Psoas muscle (tissue), 8 donors: ENCODE data around the gene BCKDHA. TPM values are rescaled to one million over a fixed set of nuclear protein-coding genes. Genes with fewer than 3 reads are reported as not detected.

Experiments
- ATAC-seq, 4 donors: fragments of 200-7000 bp; cut with Tn5 transposase; one replicate each; pipeline ENCODE4 v1.9.1; 2020; ENCODE audit warnings: moderate library complexity in 3 of 4, mild to moderate bottlenecking in 2 of 4
- DNase-seq, 2 donors: peaks; one replicate each; pipeline ENCODE4 v3.0.0-alpha.2; 2020
- H3K27ac ChIP-seq: fragments of 200-600 bp; one replicate; pipeline ENCODE4 v1.8.0; 2022
- H3K27me3 ChIP-seq, 3 donors: fragments of 200-600 bp in 1 of 3; one replicate each; pipeline versions ENCODE4 v1.6.1 to v1.8.0; 2013 to 2022; ENCODE audit warnings: low read length in 2 of 3, mild to moderate bottlenecking in 2 of 3, moderate library complexity in 1 of 3; ENCODE audit not compliant: insufficient read depth in 3 of 3
- H3K36me3 ChIP-seq, 2 donors: fragments of 200-600 bp in 1 of 2; one replicate each; pipeline versions ENCODE4 v1.6.1 to v1.8.0; 2013 to 2022; ENCODE audit warnings: low read depth in 1 of 2, mild to moderate bottlenecking in 1 of 2, moderate library complexity in 1 of 2; ENCODE audit not compliant: insufficient read depth in 1 of 2
- H3K4me1 ChIP-seq: fragments of 200-600 bp; one replicate; pipeline ENCODE4 v1.8.0; 2022
- H3K4me3 ChIP-seq: fragments of 200-600 bp; one replicate; pipeline ENCODE4 v1.8.0; 2022; ENCODE audit warnings: mild to moderate bottlenecking
- H3K9me3 ChIP-seq: fragments of 200-600 bp; one replicate; pipeline ENCODE4 v1.8.0; 2022
- CTCF ChIP-seq: fragments of 200-600 bp; IDR thresholded peaks from one replicate; pipeline ENCODE4 v1.8.0; 2022; ENCODE audit warnings: antibody characterized with exemption
- WGBS, 3 donors: extraction: QIAGEN DNeasy Blood & Tissue Kit; methylation state at CpG; one replicate each; pipeline versions ENCODE4 v1.1.6 to v1.1.7; 2013; 5-methylcytosine and 5-hydroxymethylcytosine counted together
- intact Hi-C, 2 donors: fragments of 100-400 bp; cut with DNase I; formaldehyde crosslinking; loops; one replicate each; pipeline versions ENCODE4 v1.11.0 to v1.14.2; 2022
- polyA plus RNA-seq, 3 donors: library from polyadenylated mRNA; stranded (reverse); fragments of 200-250 nt; gene quantifications; one replicate each; pipeline ENCODE4 v1.2.3, GENCODE V29; 2013
- total RNA-seq, 4 donors: library from RNA; stranded (reverse); fragmentation: NEBNext Ultra II Directional in 2 of 4; extraction: Animal tissue kit (Norgen Biotek cat#: 25700) in 2 of 4; gene quantifications; one replicate each; pipeline versions ENCODE4 v1.2.1 to v1.2.4, GENCODE V29; 2021 to 2023
- donor health status: healthy with polysubstance abuse.
- donor health status: DM: no; HTN: no; CAD: no; lungs with moderate emphysema.
- donor health status: Bipolar disorder and iron deficiency.
- donor health status: healthy.
- donor health status: DM: yes; HTN: yes; CAD: no.
- donor health status: DM: no; HTN: no; CAD: no.
- donor health status: DM: no; HTN: no; CAD: no.
- donor health status: DM: yes; HTN: yes; CAD: no.

The BCKDHA gene
- total and polyA plus RNA-seq, 7 donors, result 31.5 to 58.8 (median 43.3) TPM

DNA sequence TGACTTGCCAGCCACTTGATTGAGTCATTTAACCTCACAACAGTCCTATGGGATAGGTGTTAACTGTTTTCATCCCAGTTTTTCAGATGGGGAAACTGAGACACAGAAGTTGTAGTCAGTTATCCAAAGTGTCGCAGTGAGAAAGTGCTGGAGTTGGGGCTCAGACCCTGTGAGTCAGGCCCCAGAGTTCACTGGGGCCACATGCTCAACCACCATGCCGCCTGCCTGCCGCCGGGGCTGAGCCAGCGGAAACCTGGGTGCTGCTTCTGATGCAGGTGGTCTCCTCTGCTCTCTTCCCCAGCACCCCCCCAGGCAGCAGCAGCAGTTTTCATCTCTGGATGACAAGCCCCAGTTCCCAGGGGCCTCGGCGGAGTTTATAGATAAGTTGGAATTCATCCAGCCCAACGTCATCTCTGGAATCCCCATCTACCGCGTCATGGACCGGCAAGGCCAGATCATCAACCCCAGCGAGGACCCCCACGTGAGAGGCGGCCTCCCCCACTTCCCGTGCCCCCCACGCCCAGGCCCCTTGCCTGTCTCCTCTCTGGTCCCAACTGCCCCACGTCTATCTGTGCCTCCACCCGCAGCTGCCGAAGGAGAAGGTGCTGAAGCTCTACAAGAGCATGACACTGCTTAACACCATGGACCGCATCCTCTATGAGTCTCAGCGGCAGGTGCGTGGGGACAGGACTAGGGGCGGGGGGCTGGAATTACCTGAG, 12.9 kb downstream of the BCKDHA start:
- Histone ChIP-seq H3K4me3 (no peak overlapping the region), H3K27me3 (no peaks in the 10 kb centered on the region), H3K36me3 (peaks cover 0 to 35% of the 10 kb centered on the region in 2 donors), H3K27ac (peak overlapping the region; percentile 78), H3K4me1 (peaks cover 60% of the 10 kb centered on the region), H3K9me3 (no peaks in the 10 kb centered on the region)
- DNase-seq (no peak), ATAC-seq (no peak)
- 86 to 87% (median 87%) methylated on average over 23 of the region's 23 CpGs for WGBS, 3 donors
- intact Hi-C loops, result no loop called here
- TF ChIP-seq CTCF, result no peak

DNA sequence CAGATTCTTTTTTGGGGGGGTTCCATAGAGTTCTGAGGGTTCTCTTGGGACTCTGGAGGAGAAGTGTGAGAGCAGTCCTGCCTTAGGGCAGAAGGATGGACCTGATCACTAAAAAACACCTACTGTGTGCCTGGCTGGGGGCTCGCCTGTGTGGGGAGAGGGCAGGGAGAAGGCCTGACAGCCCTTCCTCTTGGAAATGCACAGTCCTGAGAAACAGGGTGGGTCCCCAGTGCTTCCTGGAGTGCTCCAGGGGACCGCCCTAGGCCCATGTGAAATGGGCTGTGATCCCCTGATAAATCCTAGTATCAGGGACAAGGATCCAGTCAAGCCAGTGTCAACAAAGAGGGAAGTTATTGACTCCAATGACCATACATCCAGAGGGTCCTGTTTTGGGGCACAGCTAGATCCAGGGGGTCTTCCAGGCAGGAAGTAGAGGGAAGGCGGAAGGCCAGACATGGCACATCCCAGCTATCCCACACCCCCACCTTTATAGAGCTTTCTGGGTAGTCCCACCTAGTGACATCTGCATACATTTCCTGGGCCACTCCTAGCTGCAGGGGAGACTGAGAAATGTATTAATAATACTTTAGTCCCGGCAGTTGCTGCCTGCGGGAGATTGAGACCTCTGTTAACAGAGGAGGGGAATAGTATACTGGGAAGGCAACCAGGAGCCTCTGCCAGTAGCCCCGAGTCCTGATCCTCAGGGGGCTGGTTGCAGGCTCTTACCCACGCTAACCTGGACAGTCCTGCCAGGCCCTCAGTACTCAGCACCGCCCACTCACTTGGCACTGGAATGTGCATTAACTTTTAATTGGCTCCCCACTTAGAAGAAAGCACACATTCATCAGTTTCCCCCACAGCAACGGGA, 13.7 kb downstream of the BCKDHA start:
- WGBS, 3 donors, result 35 to 47% (median 47%) methylated on average over 9 of the region's 9 CpGs

GRCh38 chr19:41411968-41412265, 14.3 kb downstream of the BCKDHA start:
- peaks cover 60% of the 10 kb centered on the region for H3K4me1 ChIP-seq
- H3K36me3 ChIP-seq, result peaks cover 0 to 37% of the 10 kb centered on the region in 2 donors
- H3K9me3 ChIP-seq, result no peaks in the 10 kb centered on the region
- no peaks in the 10 kb centered on the region for H3K27me3 ChIP-seq
- 17 to 41% (median 32%) methylated on average over 11 of the region's 11 CpGs for WGBS, 3 donors
- ATAC-seq (peak; percentile 67 to 80 (median 73)), DNase-seq (peak; percentile 62 to 88)
- intact Hi-C loops, result no loop called here
- peak overlapping the region; percentile 78 for H3K27ac ChIP-seq
- no peak overlapping the region for H3K4me3 ChIP-seq
- TF ChIP-seq CTCF, result no peak

More for the DNA sequence above, 13.7 kb downstream of the BCKDHA start:
- Histone ChIP-seq H3K27ac (peak overlapping the region; percentile 78), H3K27me3 (no peaks in the 10 kb centered on the region), H3K4me1 (peaks cover 60% of the 10 kb centered on the region), H3K4me3 (no peak overlapping the region), H3K9me3 (no peaks in the 10 kb centered on the region), H3K36me3 (peaks cover 0 to 32% of the 10 kb centered on the region in 2 donors)
- intact Hi-C loops, result no loop called here
- no peak for TF ChIP-seq CTCF
- peak; percentile 1 to 8 (median 2) for ATAC-seq
- DNase-seq, result no peak

- H3K36me3 ChIP-seq, result peaks cover 0 to 46% of the 10 kb centered on the region in 2 donors
- ATAC-seq, result no peak
- H3K27me3 ChIP-seq, result no peaks in the 10 kb centered on the region
- TF ChIP-seq CTCF, result no peak
- H3K9me3 ChIP-seq, result no peaks in the 10 kb centered on the region
- peaks cover 60% of the 10 kb centered on the region for H3K4me1 ChIP-seq
- 95 to 97% (median 97%) methylated on average over 5 of the region's 5 CpGs for WGBS, 3 donors
- no peak for DNase-seq
- H3K4me3 ChIP-seq, result no peak overlapping the region
- H3K27ac ChIP-seq, result peak overlapping the region; percentile 78
- intact Hi-C loops, result no loop called here
These were observed 15.3 kb downstream of the BCKDHA start for GRCh38 chr19:41412953-41413352.
